Panc1 (cell line): ENCODE data around the gene TMEM253. TPM values are rescaled to one million over a fixed set of nuclear protein-coding genes. Genes with fewer than 3 reads are reported as not detected.
A peak's percentile ranks its signal among the peaks of the same experiment; 100 is the strongest.

Experiments
- ATAC-seq: fragments of 200-7000 bp; cut with Tn5 transposase; 2 replicates; pipeline ENCODE4 v1.9.1; 2020; ENCODE audit warnings: mild to moderate bottlenecking, moderate library complexity
- BruUV-seq: library from RNA; stranded (reverse); fragments of 400-500 nt; replicated peaks from 2 replicates; lab custom pipeline; 2021; lab: Mats Ljungman, UMichigan
- CTCF ChIA-PET: fragments of 300-600 bp; sonication (Branson Sonifier 250); formaldehyde crosslinking; loops from one replicate; lab custom pipeline; 2022; ENCODE audit warnings: antibody characterized with exemption; lab: Charles Lee
- POLR2A ChIA-PET: fragments of 300-600 bp; sonication (Branson Sonifier 250); formaldehyde crosslinking; loops from one replicate; lab custom pipeline; 2022; ENCODE audit warnings: antibody characterized with exemption; lab: Charles Lee
- DNase-seq: peaks from one replicate; pipeline ENCODE4 v3.0.0-alpha.2; 2010; ENCODE audit warnings: low read depth, low spot score
- H3K27ac ChIP-seq: 2 replicates; pipeline ENCODE4 v1.5.1; 2011; ENCODE audit warnings: mild to moderate bottlenecking, low read length, inconsistent platforms
- H3K27me3 ChIP-seq: fragments of 200-500 bp; sonication (Bioruptor generic); 2 replicates; pipeline ENCODE4 v1.6.0; 2014; ENCODE audit warnings: low read length, inconsistent platforms; ENCODE audit not compliant: control insufficient read depth, insufficient read depth
- H3K36me3 ChIP-seq: fragments of 200-500 bp; sonication (Bioruptor generic); 2 replicates; pipeline ENCODE4 v1.5.1; 2014; ENCODE audit warnings: inconsistent platforms, mild to moderate bottlenecking, low read length, moderate library complexity; ENCODE audit not compliant: control insufficient read depth, insufficient read depth
- H3K4me1 ChIP-seq: 2 replicates; pipeline ENCODE4 v1.5.1; 2011; ENCODE audit warnings: inconsistent platforms, mild to moderate bottlenecking, low read length, moderate library complexity; ENCODE audit not compliant: control insufficient read depth, insufficient read depth
- H3K4me3 ChIP-seq, 2 experiments: 2 replicates each; pipeline ENCODE4 v1.5.1; 2011 to 2012; ENCODE audit warnings: low read depth in 2 of 2, low read length in 2 of 2, mild to moderate bottlenecking in 2 of 2, inconsistent platforms in 1 of 2, moderate library complexity in 1 of 2
- H3K9me3 ChIP-seq: fragments of 200-500 bp; sonication (Bioruptor generic); 2 replicates; pipeline ENCODE4 v1.5.1; 2014; ENCODE audit warnings: low read depth, mild to moderate bottlenecking, inconsistent platforms, low read length, moderate library complexity; ENCODE audit not compliant: control insufficient read depth, insufficient read depth
- SIN3A ChIP-seq: IDR thresholded peaks from 2 replicates; pipeline ENCODE4 v1.6.1; 2012; ENCODE audit warnings: low read depth, mild to moderate bottlenecking, low read length, moderate library complexity, borderline replicate concordance; ENCODE audit not compliant: insufficient read depth
- in situ Hi-C: cut with HindIII; loops from 2 replicates; pipeline ENCODE4 v1.10.0; 2016; ENCODE audit warnings: low sequenced_read_pairs, low pct_unique_long_range_greater_than_20kb
- intact Hi-C: fragments of 100-400 bp; cut with micrococcal nuclease; formaldehyde crosslinking; loops from one replicate; pipeline ENCODE4 v1.10.0; 2022; ENCODE audit not compliant: unreplicated experiment
- total RNA-seq: library from RNA; stranded (reverse); gene quantifications from one replicate; pipeline ENCODE4 v1.2.1, GENCODE V29; 2021; ENCODE audit not compliant: unreplicated experiment
- TF ChIP-seq, protein P1 (sequence below): fragments of 450-650 bp; IDR thresholded peaks from 2 replicates; pipeline ENCODE4 v1.5.1; 2017; ENCODE audit warnings: mild to moderate bottlenecking
- TF ChIP-seq, protein P2 (sequence below), 2 experiments: IDR thresholded peaks; 2 replicates each; pipeline ENCODE4 v1.6.1; 2011 to 2012; ENCODE audit warnings: low read depth in 2 of 2, control low read depth in 1 of 2, low read length in 1 of 2, mild to moderate bottlenecking in 1 of 2, moderate library complexity in 1 of 2; ENCODE audit not compliant: insufficient read depth in 1 of 2

The TMEM253 gene
- total RNA-seq, 1 experiment from 2014 or later = 0.33 TPM

DNA sequence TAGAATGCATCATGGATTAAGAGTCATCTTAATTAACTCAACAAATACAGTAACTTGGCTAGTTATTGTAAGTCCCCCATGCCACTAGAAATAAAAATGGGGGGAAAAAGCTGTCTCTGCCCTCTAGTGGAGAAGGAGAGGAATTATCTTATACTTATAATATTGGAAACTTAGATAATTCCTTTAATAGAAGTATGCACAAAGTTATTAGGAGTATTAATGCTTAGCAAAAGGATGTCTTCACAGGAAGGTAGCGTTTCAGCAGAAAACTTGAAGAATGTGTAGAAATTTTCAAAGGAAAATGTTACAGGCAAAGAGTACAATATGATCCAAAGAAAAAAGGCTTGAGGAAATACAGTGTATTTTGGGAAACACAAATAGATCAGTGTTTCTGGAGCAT lies 35.2 kb downstream of the TMEM253 start:
- in situ Hi-C loops = no loop called here
- no peak for ATAC-seq
- no peak overlapping the region for H3K4me3 ChIP-seq
- H3K27ac ChIP-seq = no peak overlapping the region
- BruUV-seq = no TSS peak
- intact Hi-C loops = no loop called here
- no peaks in the 10 kb centered on the region for H3K9me3 ChIP-seq
- TF ChIP-seq, protein P1, sequence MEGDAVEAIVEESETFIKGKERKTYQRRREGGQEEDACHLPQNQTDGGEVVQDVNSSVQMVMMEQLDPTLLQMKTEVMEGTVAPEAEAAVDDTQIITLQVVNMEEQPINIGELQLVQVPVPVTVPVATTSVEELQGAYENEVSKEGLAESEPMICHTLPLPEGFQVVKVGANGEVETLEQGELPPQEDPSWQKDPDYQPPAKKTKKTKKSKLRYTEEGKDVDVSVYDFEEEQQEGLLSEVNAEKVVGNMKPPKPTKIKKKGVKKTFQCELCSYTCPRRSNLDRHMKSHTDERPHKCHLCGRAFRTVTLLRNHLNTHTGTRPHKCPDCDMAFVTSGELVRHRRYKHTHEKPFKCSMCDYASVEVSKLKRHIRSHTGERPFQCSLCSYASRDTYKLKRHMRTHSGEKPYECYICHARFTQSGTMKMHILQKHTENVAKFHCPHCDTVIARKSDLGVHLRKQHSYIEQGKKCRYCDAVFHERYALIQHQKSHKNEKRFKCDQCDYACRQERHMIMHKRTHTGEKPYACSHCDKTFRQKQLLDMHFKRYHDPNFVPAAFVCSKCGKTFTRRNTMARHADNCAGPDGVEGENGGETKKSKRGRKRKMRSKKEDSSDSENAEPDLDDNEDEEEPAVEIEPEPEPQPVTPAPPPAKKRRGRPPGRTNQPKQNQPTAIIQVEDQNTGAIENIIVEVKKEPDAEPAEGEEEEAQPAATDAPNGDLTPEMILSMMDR = peak; percentile 74
- TF ChIP-seq, protein P2, sequence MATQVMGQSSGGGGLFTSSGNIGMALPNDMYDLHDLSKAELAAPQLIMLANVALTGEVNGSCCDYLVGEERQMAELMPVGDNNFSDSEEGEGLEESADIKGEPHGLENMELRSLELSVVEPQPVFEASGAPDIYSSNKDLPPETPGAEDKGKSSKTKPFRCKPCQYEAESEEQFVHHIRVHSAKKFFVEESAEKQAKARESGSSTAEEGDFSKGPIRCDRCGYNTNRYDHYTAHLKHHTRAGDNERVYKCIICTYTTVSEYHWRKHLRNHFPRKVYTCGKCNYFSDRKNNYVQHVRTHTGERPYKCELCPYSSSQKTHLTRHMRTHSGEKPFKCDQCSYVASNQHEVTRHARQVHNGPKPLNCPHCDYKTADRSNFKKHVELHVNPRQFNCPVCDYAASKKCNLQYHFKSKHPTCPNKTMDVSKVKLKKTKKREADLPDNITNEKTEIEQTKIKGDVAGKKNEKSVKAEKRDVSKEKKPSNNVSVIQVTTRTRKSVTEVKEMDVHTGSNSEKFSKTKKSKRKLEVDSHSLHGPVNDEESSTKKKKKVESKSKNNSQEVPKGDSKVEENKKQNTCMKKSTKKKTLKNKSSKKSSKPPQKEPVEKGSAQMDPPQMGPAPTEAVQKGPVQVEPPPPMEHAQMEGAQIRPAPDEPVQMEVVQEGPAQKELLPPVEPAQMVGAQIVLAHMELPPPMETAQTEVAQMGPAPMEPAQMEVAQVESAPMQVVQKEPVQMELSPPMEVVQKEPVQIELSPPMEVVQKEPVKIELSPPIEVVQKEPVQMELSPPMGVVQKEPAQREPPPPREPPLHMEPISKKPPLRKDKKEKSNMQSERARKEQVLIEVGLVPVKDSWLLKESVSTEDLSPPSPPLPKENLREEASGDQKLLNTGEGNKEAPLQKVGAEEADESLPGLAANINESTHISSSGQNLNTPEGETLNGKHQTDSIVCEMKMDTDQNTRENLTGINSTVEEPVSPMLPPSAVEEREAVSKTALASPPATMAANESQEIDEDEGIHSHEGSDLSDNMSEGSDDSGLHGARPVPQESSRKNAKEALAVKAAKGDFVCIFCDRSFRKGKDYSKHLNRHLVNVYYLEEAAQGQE (IDR thresholded peaks at IDR 0.05; ENCODE audit: insufficient read depth in 1 of 2, low read depth in 2 of 2, low read length in 1 of 2) = no peak
- TF ChIP-seq SIN3A = no peak
- ChIA-PET CTCF (no interaction called here), POLR2A (no interaction called here)
- DNase-seq = no peak
- no peaks in the 10 kb centered on the region for H3K36me3 ChIP-seq
- no peaks in the 10 kb centered on the region for H3K27me3 ChIP-seq
- H3K4me1 ChIP-seq = no peaks in the 10 kb centered on the region

DNA sequence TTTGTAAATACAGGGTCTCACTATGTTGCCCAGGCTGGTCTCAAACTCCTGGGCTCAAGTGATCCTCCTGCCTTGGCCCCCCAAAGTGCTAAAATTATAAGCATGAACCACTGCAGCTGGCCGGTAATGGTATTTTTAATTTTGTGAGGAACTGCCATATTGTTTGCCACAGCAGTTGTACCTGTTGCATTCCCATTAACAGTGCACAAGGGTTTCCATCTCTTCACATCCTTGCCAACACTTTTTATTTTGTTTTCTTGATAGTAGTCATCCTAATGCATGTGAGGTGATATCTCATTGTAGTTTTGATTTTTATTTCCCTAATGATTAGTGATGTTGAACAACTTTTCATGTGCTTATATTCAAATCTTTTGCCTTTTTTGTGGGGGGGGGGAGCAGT lies 41.5 kb downstream of the TMEM253 start:
- no peaks in the 10 kb centered on the region for H3K9me3 ChIP-seq
- H3K27me3 ChIP-seq = no peaks in the 10 kb centered on the region
- ATAC-seq (no peak), DNase-seq (no peak)
- H3K4me1 ChIP-seq = no peaks in the 10 kb centered on the region
- ChIA-PET POLR2A (no interaction called here), CTCF (interaction anchor here (1.2 kb wide), 1 partner anchor 128 kb away, joined by 3 read pairs; no protein-coding TSS in a partner anchor)
- no TSS peak for BruUV-seq
- no peak overlapping the region for H3K27ac ChIP-seq
- intact Hi-C loops = no loop called here
- TF ChIP-seq, protein P2 (IDR thresholded peaks at IDR 0.05; ENCODE audit: insufficient read depth in 1 of 2, low read depth in 2 of 2, low read length in 1 of 2) = no peak
- no peak for TF ChIP-seq SIN3A
- in situ Hi-C loops = no loop called here
- H3K4me3 ChIP-seq = no peak overlapping the region
- no peaks in the 10 kb centered on the region for H3K36me3 ChIP-seq
